ENCODE measurements around the gene FNTB. TPM values are rescaled to one million over a fixed set of nuclear protein-coding genes. Genes with fewer than 3 reads are reported as not detected.

FNTB gene
- total RNA-seq, 5 donors from 2014 or later (not counting 1 experiment from before 2014, with no cell fraction given) = 9.6 to 14.2 (median 10.4) TPM

DNA sequence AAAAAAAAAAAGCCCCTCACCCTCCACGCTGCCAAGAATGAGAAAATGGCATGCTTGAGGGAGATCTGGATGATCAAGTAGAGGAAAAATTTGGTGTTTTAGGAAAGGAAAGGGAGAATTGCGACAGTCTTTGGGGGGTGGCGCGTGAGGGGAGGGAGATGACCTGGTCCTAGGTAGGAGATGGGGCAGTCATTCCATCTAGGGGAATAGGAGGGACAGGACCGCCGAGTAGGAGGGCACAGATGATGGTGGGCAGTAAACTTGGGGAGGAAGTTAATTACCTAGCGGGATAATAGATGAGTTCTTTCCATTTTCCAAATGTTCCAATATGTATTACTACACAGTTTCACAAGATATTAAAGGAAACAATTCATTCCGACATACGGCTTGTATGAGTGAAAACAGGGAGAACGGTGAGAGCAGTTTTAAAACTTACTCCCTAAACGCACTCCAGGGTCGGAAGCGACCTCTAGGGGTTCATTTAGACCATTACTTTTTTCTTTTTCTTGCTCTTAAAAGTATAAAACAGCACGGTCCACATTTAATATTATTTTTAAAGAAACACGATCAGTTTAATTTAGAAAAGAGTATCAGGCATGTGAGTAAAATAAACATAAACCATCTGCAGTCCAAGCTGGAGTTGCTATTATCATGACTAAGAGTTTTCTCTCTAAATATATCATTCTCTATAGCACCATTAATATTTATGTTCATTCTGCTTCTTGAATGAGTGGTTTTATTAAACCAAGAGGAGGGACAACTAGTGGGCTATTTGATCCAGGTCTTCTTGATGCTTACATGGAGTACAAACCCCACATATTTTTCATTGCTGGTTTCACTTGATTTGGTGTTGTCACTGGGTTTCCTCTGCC lies 3.0 kb upstream of the FNTB start:
- peak overlapping the region; percentile 3 to 45 for H3K27ac Mint-ChIP-seq
- no peak overlapping the region for H3K27ac ChIP-seq (ENCODE audit: low read length)
- ATAC-seq (replicated peaks in 1 of 4) = no peak
- H3K4me1 ChIP-seq (ENCODE audit: control insufficient read depth in 1 of 2, extremely low read depth in 1 of 2, insufficient read depth in 2 of 2, low read length in 2 of 2) = peaks cover 15 to 16% of the 10 kb centered on the region in 2 experiments
- H3K9me3 Mint-ChIP-seq = no peaks in the 10 kb centered on the region
- no peaks in the 10 kb centered on the region for H3K9me3 ChIP-seq
- peaks cover 24 to 35% (median 33%) of the 10 kb centered on the region in 3 donors for H3K4me1 Mint-ChIP-seq
- no peaks in the 10 kb centered on the region for H3K36me3 ChIP-seq (ENCODE audit: control insufficient read depth in 2 of 2, extremely low read depth in 1 of 2, insufficient read depth in 1 of 2, low read length in 1 of 2)
- no peak overlapping the region for H3K4me3 ChIP-seq (ENCODE audit: control insufficient read depth in 1 of 2, extremely low read depth in 1 of 2, low read length in 1 of 2)
- WGBS (ENCODE audit: insufficient coverage) = 27% methylated on average over 3 of the region's 15 CpGs
- CTCF ChIA-PET = interaction anchor here (0.5 to 1.5 kb wide), 8 partner anchors 10 to 160 kb away, joined by 3 to 9 read pairs (median 3); partner anchors contain the start of gene CHURC1 (in 1 of the 2)
- H3K36me3 Mint-ChIP-seq = no peaks in the 10 kb centered on the region
- POLR2A ChIA-PET = no interaction called here
- H3K27me3 ChIP-seq (replicated peaks in 1 of 2; ENCODE audit: control insufficient read depth in 2 of 2, extremely low read depth in 1 of 2, insufficient read depth in 2 of 2, low read length in 1 of 2) = peaks cover 0 to 2% of the 10 kb centered on the region in 2 experiments
- H3K27me3 Mint-ChIP-seq = peaks cover 0 to 4% of the 10 kb centered on the region in 2 donors
- peak in 16 of 35 experiments; percentile 18 to 70 (median 33) for DNase-seq
- H3K4me3 Mint-ChIP-seq = peak overlapping the region; percentile 13 to 59 (median 46)

DNA sequence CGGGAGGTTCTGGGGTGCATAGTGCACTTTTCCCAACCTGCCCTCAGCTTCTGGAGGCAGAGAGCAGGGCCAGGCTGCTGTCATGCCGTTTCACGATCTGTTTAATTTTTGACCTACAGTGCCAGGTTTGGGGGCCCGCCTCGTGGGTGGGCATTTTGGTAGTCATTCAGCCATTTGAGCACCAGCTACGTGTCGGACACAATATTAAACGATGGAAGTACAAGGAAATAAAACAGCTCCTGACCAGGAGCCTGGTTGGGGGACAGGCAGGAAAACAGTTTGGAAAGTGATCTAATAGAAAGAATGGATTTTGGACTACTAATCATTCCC lies 708 bp downstream of the FNTB start:
- DNase-seq (peak in 1 of 35 experiments; percentile 2), ATAC-seq (replicated peaks in 1 of 4) (no peak)
- H3K36me3 Mint-ChIP-seq = no peaks in the 10 kb centered on the region
- peaks cover 28 to 33% of the 10 kb centered on the region in 2 experiments for H3K4me1 ChIP-seq (ENCODE audit: control insufficient read depth in 1 of 2, extremely low read depth in 1 of 2, insufficient read depth in 2 of 2, low read length in 2 of 2)
- peaks cover 52 to 68% (median 60%) of the 10 kb centered on the region in 3 donors for H3K4me1 Mint-ChIP-seq
- H3K27ac Mint-ChIP-seq = peak overlapping the region; percentile 96
- peak overlapping the region; percentile 92 to 99 (median 97) for H3K4me3 Mint-ChIP-seq
- 2% methylated on average over 3 of the region's 8 CpGs for WGBS (ENCODE audit: insufficient coverage)
- H3K9me3 ChIP-seq = no peaks in the 10 kb centered on the region
- POLR2A ChIA-PET = interaction anchor here in 1 of 2 donors (0.6 kb wide), 1 partner anchor 72 kb away, joined by 3 read pairs; no protein-coding TSS in a partner anchor
- H3K27ac ChIP-seq (ENCODE audit: low read length) = peak overlapping the region; percentile 71
- CTCF ChIA-PET = interaction anchor here (0.6 to 1.5 kb wide), 5 partner anchors 13 to 837 kb away, joined by 3 to 5 read pairs (median 3); no protein-coding TSS in a partner anchor
- H3K36me3 ChIP-seq (ENCODE audit: control insufficient read depth in 2 of 2, extremely low read depth in 1 of 2, insufficient read depth in 1 of 2, low read length in 1 of 2) = no peaks in the 10 kb centered on the region
- H3K27me3 Mint-ChIP-seq = peaks cover 0 to 4% of the 10 kb centered on the region in 2 donors
- no peaks in the 10 kb centered on the region for H3K9me3 Mint-ChIP-seq
- no peaks in the 10 kb centered on the region for H3K27me3 ChIP-seq (replicated peaks in 1 of 2; ENCODE audit: control insufficient read depth in 2 of 2, extremely low read depth in 1 of 2, insufficient read depth in 2 of 2, low read length in 1 of 2)
- H3K4me3 ChIP-seq (ENCODE audit: control insufficient read depth in 1 of 2, extremely low read depth in 1 of 2, low read length in 1 of 2) = peak overlapping the region; percentile 65 to 96

DNA sequence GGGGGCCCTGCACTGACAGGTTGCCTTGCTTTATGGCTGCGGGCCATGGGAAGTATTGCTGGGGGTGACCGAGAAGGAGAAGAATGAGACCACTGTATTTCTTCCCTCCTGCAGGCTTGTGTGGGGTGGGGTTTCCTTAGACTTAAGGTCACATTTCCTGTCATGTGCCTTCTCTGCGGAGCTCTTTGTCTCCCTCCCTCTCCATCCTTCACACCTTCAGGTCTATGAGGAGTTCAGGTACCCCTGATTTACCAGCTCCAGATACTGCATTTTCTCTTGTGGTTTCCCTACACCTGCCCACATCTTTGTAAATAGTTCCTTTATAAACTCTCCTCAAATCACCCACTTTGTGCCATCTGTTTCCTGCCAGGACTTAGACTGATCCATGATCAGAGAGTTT lies 3.6 kb downstream of the FNTB start:
- H3K4me3 ChIP-seq (ENCODE audit: control insufficient read depth in 1 of 2, extremely low read depth in 1 of 2, low read length in 1 of 2) = no peak overlapping the region
- H3K9me3 Mint-ChIP-seq = no peaks in the 10 kb centered on the region
- no CpG with 5 or more reads among the region's 3 CpGs for WGBS (ENCODE audit: insufficient coverage)
- H3K36me3 Mint-ChIP-seq = no peaks in the 10 kb centered on the region
- DNase-seq (peak in 6 of 35 experiments; percentile 5 to 46 (median 10)), ATAC-seq (replicated peaks in 1 of 4) (peak in 2 of 4 experiments; percentile 13 to 17)
- H3K27me3 Mint-ChIP-seq = no peaks in the 10 kb centered on the region
- H3K27ac ChIP-seq (ENCODE audit: low read length) = peak overlapping the region; percentile 49
- H3K4me1 Mint-ChIP-seq = peaks cover 51 to 63% (median 52%) of the 10 kb centered on the region in 3 donors
- H3K36me3 ChIP-seq (ENCODE audit: control insufficient read depth in 2 of 2, extremely low read depth in 1 of 2, insufficient read depth in 1 of 2, low read length in 1 of 2) = no peaks in the 10 kb centered on the region
- CTCF ChIA-PET = no interaction called here
- H3K27ac Mint-ChIP-seq = peak overlapping the region; percentile 92 to 94
- H3K4me3 Mint-ChIP-seq = peak overlapping the region in 2 of 3 donors; percentile 50 to 66
- no peaks in the 10 kb centered on the region for H3K27me3 ChIP-seq (replicated peaks in 1 of 2; ENCODE audit: control insufficient read depth in 2 of 2, extremely low read depth in 1 of 2, insufficient read depth in 2 of 2, low read length in 1 of 2)
- H3K4me1 ChIP-seq (ENCODE audit: control insufficient read depth in 1 of 2, extremely low read depth in 1 of 2, insufficient read depth in 2 of 2, low read length in 2 of 2) = peaks cover 28 to 30% of the 10 kb centered on the region in 2 experiments
- no peaks in the 10 kb centered on the region for H3K9me3 ChIP-seq
- POLR2A ChIA-PET = no interaction called here

DNA sequence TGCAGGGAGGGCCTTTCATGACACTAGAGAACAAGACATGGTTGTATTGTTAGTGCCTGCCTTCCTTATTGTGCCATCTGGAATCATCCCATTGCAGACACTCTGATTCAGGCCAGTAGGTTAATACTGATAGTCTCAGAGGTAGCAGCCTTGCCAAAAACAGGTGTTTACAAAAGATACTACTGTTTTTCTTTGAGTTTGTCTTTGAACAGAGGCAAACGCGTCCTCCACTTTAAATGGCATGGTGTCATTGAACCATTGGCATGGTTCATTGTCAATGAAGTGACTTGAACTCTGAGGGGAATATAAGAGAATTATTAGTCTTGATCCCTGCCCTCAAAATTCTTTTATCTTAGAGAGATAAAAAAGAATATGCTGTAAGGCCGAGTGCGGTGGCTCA lies 4.2 kb downstream of the FNTB start:
- H3K4me1 ChIP-seq (ENCODE audit: control insufficient read depth in 1 of 2, extremely low read depth in 1 of 2, insufficient read depth in 2 of 2, low read length in 2 of 2) = peaks cover 27 to 30% of the 10 kb centered on the region in 2 experiments
- H3K9me3 ChIP-seq = no peaks in the 10 kb centered on the region
- WGBS (ENCODE audit: insufficient coverage) = no CpG with 5 or more reads among the region's 4 CpGs
- no peaks in the 10 kb centered on the region for H3K27me3 ChIP-seq (replicated peaks in 1 of 2; ENCODE audit: control insufficient read depth in 2 of 2, extremely low read depth in 1 of 2, insufficient read depth in 2 of 2, low read length in 1 of 2)
- no peak overlapping the region for H3K27ac ChIP-seq (ENCODE audit: low read length)
- Mint-ChIP-seq H3K9me3 (no peaks in the 10 kb centered on the region), H3K27ac (no peak overlapping the region), H3K36me3 (no peaks in the 10 kb centered on the region), H3K4me1 (peaks cover 49 to 61% (median 50%) of the 10 kb centered on the region in 3 donors), H3K4me3 (peak overlapping the region in 1 of 3 donors; percentile 66), H3K27me3 (no peaks in the 10 kb centered on the region)
- H3K36me3 ChIP-seq (ENCODE audit: control insufficient read depth in 2 of 2, extremely low read depth in 1 of 2, insufficient read depth in 1 of 2, low read length in 1 of 2) = no peaks in the 10 kb centered on the region
- ChIA-PET CTCF (interaction anchor here in 1 of 2 donors (0.6 kb wide), 1 partner anchor 182 kb away, joined by 6 read pairs; no protein-coding TSS in a partner anchor), POLR2A (no interaction called here)
- no peak overlapping the region for H3K4me3 ChIP-seq (ENCODE audit: control insufficient read depth in 1 of 2, extremely low read depth in 1 of 2, low read length in 1 of 2)
- DNase-seq = no peak
- ATAC-seq (replicated peaks in 1 of 4) = no peak

DNA sequence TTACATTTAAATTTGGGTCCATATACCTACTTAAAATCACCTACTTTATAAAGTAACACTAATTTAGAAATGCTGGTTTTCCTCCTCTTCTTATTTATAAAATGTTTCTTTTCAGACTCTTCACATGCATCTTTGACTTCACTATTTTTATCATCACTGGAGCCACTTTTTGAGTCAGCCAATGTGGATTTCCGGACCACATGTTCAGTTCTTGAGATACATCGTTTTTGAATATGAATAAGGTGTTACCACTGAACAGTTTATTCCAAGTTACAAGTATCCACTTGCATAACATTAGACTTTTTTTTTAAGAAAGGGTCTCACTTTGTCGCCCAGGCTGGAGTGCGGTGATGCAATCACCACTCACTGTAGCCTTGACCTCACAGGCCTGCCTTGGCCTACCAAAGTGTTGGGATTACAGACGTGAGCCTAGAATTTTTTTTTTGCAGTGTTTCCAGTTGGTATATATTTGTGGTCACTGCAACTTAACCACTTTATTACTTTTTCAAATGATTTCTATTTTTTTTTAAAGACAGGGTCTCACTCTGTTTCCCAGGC lies 5.7 kb downstream of the FNTB start:
- ATAC-seq (replicated peaks in 1 of 4) = no peak
- H3K27ac Mint-ChIP-seq = peak overlapping the region in 1 of 2 donors; percentile 40
- no CpG with 5 or more reads among the region's 5 CpGs for WGBS (ENCODE audit: insufficient coverage)
- no peaks in the 10 kb centered on the region for H3K9me3 ChIP-seq
- DNase-seq = no peak
- H3K36me3 Mint-ChIP-seq = no peaks in the 10 kb centered on the region
- H3K27me3 Mint-ChIP-seq = no peaks in the 10 kb centered on the region
- H3K4me3 Mint-ChIP-seq = no peak overlapping the region
- no peaks in the 10 kb centered on the region for H3K9me3 Mint-ChIP-seq
- H3K4me1 ChIP-seq (ENCODE audit: control insufficient read depth in 1 of 2, extremely low read depth in 1 of 2, insufficient read depth in 2 of 2, low read length in 2 of 2) = peaks cover 20 to 21% of the 10 kb centered on the region in 2 experiments
- H3K4me1 Mint-ChIP-seq = peaks cover 36 to 57% (median 40%) of the 10 kb centered on the region in 3 donors
- POLR2A ChIA-PET = no interaction called here
- CTCF ChIA-PET = no interaction called here
- H3K36me3 ChIP-seq (ENCODE audit: control insufficient read depth in 2 of 2, extremely low read depth in 1 of 2, insufficient read depth in 1 of 2, low read length in 1 of 2) = no peaks in the 10 kb centered on the region
- H3K27ac ChIP-seq (ENCODE audit: low read length) = no peak overlapping the region
- no peaks in the 10 kb centered on the region for H3K27me3 ChIP-seq (replicated peaks in 1 of 2; ENCODE audit: control insufficient read depth in 2 of 2, extremely low read depth in 1 of 2, insufficient read depth in 2 of 2, low read length in 1 of 2)
- no peak overlapping the region for H3K4me3 ChIP-seq (ENCODE audit: control insufficient read depth in 1 of 2, extremely low read depth in 1 of 2, low read length in 1 of 2)

DNA sequence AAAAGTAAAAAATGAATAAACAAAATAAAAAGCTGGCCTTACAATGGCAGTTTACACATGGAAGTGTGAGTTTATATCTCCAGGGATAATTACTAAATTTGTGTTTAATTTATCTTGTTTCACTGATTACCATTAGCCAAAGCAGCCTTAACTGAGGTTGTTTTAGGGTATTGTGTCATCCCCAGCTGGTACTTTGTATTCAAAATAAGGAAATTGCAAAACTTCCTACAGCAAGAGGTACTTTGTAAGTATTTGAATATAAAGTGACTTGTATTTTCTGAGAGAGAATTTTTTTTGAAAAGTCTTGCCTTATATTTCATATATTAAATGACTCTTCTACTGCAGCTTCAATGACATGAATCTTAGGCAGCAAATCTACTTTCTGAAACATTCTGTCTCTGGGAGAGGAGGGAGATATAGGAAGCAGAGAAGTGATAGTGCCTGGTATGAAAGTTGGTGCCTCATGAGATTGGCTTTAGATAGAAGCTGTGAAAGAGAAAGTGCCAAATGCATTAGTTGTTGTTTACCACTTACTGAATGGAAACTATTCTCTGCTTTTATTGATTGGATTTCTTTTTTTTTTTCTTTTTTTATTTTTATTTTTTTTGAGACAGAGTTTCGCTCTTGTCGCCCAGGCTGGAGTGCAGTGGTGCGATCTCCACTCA lies 6.7 kb downstream of the FNTB start:
- Mint-ChIP-seq H3K4me1 (peaks cover 34 to 52% (median 35%) of the 10 kb centered on the region in 3 donors), H3K9me3 (no peaks in the 10 kb centered on the region), H3K4me3 (no peak overlapping the region), H3K27ac (no peak overlapping the region), H3K27me3 (no peaks in the 10 kb centered on the region), H3K36me3 (no peaks in the 10 kb centered on the region)
- POLR2A ChIA-PET = no interaction called here
- Histone ChIP-seq H3K27me3 (replicated peaks in 1 of 2; ENCODE audit: control insufficient read depth in 2 of 2, extremely low read depth in 1 of 2, insufficient read depth in 2 of 2, low read length in 1 of 2) (no peaks in the 10 kb centered on the region), H3K27ac (ENCODE audit: low read length) (no peak overlapping the region), H3K36me3 (ENCODE audit: control insufficient read depth in 2 of 2, extremely low read depth in 1 of 2, insufficient read depth in 1 of 2, low read length in 1 of 2) (no peaks in the 10 kb centered on the region), H3K9me3 (no peaks in the 10 kb centered on the region), H3K4me1 (ENCODE audit: control insufficient read depth in 1 of 2, extremely low read depth in 1 of 2, insufficient read depth in 2 of 2, low read length in 2 of 2) (peaks cover 12 to 18% of the 10 kb centered on the region in 2 experiments), H3K4me3 (ENCODE audit: control insufficient read depth in 1 of 2, extremely low read depth in 1 of 2, low read length in 1 of 2) (no peak overlapping the region)
- WGBS (ENCODE audit: insufficient coverage) = 100% methylated on average over 2 of the region's 3 CpGs
- ATAC-seq (replicated peaks in 1 of 4) (no peak), DNase-seq (no peak)
- CTCF ChIA-PET = no interaction called here

Measured in T-cell (primary cell).